ENCODE data around the gene CRYBA1.

DNA sequence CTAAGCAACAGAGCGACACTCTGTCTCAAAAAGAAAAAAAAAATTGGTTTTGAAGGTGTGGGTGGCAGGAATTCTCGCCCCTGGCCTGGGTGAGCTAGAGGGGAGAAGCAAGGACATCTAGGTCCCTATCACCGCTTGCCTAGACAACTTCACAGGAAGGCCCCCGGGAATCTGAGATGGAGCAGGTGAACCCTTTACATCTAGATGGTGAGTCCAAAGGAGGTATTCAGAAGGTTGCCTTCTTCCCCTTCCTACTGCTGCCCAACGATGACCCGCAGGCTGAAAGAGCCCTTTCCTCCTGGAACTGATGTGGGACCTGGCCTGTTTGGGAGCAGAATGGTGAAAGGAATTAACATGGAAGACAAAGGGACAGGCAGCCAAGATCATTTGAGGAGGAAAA, 1.3 kb upstream of the CRYBA1 start:
- TF ChIP-seq YY1 (IDR thresholded peaks at IDR 0.05; ENCODE audit: insufficient read depth, insufficient read length) (no peak), ZNF274 (IDR thresholded peaks at IDR 0.05; ENCODE audit: low read depth, low read length) (no peak), SUZ12 (IDR thresholded peaks at IDR 0.05; ENCODE audit: extremely low read depth, insufficient read depth, insufficient read length) (no peak)

Measured in NT2/D1 (cell line).